ENCODE data around the gene FOXF2.
A peak's percentile ranks its signal among the peaks of the same experiment; 100 is the strongest.

The FOXF2 gene

GRCh38 chr6:1415416-1416063 lies 26.2 kb downstream of the FOXF2 start:
- DNase-seq, result no peak

- no peak for DNase-seq
These were observed 26.9 kb downstream of the FOXF2 start for GRCh38 chr6:1416191-1416760.

- DNase-seq, result no peak
These were observed 27.4 kb downstream of the FOXF2 start for GRCh38 chr6:1416820-1417219.

- DNase-seq, result no peak
These were observed 28.3 kb downstream of the FOXF2 start for GRCh38 chr6:1417718-1418117.

GRCh38 chr6:1418471-1419191 lies 29.3 kb downstream of the FOXF2 start:
- DNase-seq, result no peak

- no peak for DNase-seq
These were observed 31.0 kb downstream of the FOXF2 start for GRCh38 chr6:1420382-1420781.

- no peak for DNase-seq
These were observed 32.9 kb downstream of the FOXF2 start for GRCh38 chr6:1422290-1422689.

GRCh38 chr6:1423578-1423977 lies 34.2 kb downstream of the FOXF2 start:
- DNase-seq, result no peak

GRCh38 chr6:1424306-1424927 lies 35.0 kb downstream of the FOXF2 start:
- peak; percentile 5 for DNase-seq

GRCh38 chr6:1426416-1426815 lies 37.0 kb downstream of the FOXF2 start:
- no peak for DNase-seq

GRCh38 chr6:1435806-1436205 lies 46.4 kb downstream of the FOXF2 start:
- DNase-seq, result no peak

GRCh38 chr6:1436334-1437306 lies 47.2 kb downstream of the FOXF2 start:
- DNase-seq, result peak; percentile 59

- DNase-seq, result no peak
These were observed 48.4 kb downstream of the FOXF2 start for GRCh38 chr6:1437553-1438406.

GRCh38 chr6:1438471-1438881 lies 49.1 kb downstream of the FOXF2 start:
- DNase-seq, result no peak

GRCh38 chr6:1439349-1439748 lies 50.0 kb downstream of the FOXF2 start:
- DNase-seq, result no peak

- no peak for DNase-seq
These were observed 53.6 kb downstream of the FOXF2 start for GRCh38 chr6:1442929-1443328.

Data from CD4-positive, alpha-beta T cell treated with Interleukin-17A for 1 hour (primary cell).